Ammon's horn (tissue), 1 donor: ENCODE results near the gene EPN1.
"Not testable (repeated sequence)": the region's sequence is repeated elsewhere in the genome, so short reads cannot be mapped to it uniquely, and the experiment has no call there.

Experiments
- DNase-seq: peaks from one replicate; pipeline ENCODE4 v3.0.0-alpha.2; 2016; ENCODE audit warnings: low spot score

The EPN1 gene

DNA sequence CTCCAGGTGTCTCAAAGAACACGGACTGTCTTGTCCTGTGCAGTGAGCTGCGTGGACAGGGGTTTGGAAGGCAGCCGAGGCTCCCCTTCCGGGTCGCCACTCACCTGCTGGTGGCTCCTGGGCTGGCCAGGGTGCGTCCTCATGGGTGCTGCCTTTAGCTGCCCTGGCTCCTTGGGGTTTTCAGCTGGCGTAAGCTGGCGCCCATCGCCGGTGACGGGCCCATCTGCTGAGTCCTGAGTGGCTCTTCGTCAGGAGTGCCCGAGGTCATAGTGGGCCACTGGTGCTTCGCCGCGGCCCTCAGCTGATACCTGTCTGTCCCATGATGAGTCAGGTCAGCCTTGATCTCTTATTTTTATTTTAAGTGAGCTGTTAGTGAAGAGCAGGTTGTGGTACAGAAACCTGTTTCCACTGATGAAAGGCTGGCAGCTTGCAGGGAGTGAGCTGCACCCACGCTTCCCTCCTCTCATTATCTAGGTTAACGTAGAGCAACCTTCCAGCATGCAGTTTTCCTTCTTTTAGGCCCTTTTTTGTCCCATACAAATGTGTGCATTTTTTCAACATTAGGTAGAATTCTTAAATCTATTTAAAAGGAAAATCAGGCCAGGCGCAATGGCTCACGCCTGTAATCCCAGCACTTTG is 18.4 kb downstream of the EPN1 start:
- DNase-seq: peak; percentile 54

DNA sequence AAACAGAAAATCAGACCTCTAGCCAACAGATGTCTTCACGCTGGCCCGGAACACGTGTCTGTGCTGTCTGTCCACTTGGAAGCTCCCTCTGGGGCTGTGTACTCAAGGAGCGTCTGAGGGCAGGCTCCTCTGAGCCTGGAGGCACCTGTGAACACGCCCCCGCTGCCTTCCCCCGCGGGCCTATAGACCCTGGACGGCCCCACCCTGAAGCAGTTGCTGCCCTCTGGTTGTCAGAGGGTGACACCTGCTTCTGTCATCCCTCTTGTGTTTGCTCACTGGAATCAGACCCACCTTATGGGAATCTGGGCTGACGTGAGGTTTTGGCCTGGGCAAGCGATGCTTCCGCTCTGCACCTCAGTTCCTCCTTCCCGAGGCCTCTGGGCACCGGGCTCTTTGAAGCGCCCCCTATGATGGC is 19.2 kb downstream of the EPN1 start:
- DNase-seq: no peak

DNA sequence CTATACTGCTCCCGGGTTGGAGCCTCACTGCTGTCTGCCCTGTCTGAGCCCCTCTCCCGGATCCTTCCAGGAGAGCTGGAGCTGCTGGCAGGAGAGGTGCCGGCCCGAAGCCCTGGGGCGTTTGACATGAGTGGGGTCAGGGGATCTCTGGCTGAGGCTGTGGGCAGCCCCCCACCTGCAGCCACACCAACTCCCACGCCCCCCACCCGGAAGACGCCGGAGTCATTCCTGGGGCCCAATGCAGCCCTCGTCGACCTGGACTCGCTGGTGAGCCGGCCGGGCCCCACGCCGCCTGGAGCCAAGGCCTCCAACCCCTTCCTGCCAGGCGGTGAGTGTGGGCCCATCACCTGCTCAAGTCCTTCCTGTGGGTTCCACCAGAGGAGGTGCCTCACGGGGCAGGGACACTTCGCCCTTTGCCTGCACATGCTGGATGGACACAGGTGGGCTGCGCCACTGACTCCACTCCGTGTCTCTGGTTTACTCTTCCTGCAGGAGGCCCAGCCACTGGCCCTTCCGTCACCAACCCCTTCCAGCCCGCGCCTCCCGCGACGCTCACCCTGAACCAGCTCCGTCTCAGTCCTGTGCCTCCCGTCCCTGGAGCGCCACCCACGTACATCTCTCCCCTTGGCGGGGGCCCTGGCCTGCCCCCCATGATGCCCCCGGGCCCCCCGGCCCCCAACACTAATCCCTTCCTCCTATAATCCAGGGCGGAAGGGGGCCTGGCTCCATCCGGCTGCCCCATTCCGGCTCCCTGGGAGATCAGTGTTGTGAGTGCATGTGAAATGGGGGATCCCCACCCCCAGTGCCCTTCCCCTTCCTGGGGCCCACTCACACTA is 19.8 kb downstream of the EPN1 start:
- no peak for DNase-seq

DNA sequence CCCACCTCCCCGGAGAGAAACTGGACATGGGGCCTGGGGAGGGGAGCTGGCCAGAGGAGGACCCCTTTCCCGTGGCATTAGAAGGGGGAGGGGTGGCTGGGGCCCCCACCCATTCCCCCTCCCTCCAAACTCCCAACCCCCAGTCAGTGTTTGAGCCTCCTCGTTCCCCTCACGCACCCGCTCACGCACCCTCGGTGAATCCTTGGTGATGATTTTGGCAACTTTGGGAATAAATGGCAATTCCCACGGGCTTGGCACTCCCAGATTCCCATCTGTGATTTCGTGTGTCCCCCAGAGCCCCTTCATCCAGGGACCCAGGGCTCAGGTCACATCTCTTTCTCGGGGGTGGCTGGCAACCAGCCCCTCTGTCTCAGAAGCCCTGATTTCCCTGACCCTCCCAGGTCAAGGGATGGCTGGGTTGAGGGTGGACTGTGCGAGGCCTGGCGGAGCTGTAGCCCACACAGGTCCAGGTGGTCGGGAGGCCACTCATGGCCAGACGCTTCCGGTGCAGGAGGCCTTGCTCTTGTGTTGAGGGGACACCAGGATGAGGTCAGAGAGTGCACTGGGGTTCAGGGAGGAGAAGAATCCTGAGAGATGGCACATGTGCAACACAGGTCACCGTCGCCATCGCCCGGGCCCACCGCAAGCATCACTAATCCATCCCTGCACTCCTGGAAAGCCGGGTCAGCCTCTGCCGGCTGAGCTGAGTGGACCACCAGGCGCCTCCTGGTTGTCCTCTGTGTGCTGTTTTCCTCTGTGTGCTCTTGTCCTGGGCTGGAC is 20.7 kb downstream of the EPN1 start:
- DNase-seq: no peak

DNA sequence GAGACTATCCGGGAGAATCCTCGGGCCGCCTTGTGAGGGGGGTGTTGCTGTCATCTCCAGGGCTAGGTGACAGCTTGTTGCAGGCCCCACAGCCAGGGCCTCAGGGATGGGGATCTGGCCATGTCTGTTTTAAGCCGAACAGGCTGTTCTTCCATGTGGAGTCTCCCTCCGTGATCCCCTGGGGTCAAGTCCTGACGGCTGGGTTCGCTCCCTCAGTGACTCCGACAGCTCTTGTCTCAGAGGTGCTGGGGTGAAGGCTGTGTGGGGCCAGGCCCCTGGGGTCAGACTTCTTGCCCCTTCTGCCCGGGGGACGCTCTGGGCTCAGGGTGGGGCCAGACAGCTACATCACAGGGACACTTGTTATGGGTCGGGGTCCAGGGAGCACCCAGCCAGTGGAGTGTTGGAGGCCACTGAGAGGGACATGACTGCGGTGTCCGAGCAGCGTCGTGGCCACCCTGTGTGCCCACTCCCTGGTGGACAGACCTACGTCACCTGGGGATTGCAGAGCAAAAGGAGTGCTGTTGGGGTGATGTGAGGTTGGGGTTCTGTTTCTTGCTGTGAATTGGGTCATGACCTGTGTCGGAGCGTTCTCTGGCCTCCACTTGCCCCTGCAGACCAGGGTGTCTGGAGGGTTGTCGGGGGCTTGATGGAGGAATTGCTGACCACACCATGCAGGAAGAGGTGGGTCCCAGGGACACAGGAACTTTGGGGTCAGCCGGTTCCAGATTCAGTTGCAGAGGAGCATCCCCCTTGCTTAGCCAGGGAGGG is 21.5 kb downstream of the EPN1 start:
- DNase-seq: no peak

DNA sequence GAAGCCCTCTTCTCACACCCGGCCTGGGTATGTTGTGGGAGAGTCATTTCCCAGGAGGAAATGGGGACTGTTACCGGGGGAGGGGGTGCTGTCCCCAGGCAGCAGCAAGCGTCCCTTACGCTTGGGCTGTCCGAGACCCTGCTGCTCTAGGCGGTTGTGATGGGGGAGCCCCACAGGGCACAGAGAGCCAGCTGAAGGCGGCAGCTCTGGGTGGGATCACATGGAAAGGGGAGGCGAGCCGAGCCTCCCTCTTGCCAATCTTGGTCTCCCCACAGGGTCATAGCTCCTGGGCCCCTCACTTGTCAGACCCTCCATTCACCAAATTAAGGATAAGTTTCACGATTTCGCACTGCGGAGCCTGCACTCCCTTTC is 22.0 kb downstream of the EPN1 start:
- DNase-seq: no peak

DNA sequence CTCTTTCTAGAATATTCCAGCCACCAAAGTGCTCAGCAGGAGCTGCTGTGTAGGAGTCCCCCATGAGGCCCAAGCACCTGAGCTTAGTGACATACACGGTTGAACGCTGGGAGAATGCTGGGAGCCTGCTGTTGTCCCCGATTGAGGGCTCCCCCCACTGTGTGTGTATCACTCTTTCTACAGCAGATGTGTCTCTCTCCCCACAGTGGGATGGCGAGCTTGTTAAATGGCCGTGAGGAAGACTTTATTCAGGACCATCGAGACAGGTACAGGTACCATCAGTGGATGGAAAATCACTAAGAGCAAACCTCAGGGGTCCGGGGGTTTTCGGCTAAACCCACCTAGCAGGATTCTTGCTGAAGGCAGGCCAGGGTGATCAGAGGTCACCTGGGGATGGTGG is 22.7 kb downstream of the EPN1 start:
- DNase-seq: no peak

DNA sequence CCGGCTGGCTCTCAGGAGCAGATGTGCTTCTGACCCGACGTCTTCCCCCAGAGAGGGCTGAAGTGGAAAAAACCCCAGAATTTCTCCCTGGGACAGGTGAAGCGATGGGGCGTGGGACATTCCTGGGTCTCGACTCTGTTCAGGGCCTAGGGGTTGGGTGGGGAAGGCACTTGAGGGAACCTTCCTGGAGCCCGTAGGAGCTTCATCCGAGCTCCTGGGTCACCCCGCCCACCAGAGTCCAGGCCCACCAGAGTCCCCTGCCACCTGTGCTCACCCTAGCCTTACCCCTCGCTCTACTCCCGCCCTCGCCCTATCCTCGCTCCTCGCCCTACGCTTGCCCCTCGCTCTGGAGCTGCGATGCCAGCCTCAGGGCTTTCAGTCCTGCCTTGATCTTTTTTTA is 23.2 kb downstream of the EPN1 start:
- DNase-seq: no peak

DNA sequence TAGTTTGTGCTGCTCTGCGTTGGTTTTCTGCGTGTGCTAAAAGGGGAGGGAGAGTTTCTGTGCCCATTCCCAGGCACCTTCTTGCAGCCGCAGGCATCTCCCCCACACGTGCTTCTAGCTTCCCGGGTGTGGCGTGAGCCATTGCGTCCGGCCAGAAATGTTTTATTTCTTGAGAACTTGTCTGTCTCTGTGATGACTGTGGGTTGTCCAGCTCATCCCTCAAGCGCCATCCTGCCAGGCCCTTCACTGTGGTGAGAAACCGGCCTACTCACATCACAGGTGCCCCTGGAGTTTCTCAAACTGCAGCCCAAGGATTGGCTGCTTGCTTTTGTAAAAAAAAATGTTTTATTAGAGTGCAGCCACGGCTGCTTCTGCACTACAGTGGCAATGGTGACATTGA is 24.2 kb downstream of the EPN1 start:
- no peak for DNase-seq

DNA sequence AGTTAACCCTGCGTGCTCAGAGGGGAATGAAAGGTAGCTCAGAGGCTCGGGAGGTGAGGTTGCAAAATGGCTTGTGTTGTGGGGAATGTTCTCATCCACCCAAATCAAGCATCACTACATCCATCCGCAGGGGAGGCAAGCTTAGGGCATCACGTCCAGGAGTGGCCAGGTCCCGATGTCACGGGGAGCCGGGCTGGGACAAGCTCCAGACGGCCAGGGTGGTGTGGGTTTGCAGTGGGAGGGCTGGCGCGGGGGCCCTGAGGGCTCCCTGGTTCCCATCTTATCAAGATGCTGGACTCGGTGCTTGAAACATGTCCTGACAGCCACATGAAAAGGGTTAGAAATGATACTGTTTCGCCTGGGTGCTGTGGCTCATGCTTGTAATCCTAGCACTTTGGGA is 25.8 kb downstream of the EPN1 start:
- DNase-seq: no peak

DNA sequence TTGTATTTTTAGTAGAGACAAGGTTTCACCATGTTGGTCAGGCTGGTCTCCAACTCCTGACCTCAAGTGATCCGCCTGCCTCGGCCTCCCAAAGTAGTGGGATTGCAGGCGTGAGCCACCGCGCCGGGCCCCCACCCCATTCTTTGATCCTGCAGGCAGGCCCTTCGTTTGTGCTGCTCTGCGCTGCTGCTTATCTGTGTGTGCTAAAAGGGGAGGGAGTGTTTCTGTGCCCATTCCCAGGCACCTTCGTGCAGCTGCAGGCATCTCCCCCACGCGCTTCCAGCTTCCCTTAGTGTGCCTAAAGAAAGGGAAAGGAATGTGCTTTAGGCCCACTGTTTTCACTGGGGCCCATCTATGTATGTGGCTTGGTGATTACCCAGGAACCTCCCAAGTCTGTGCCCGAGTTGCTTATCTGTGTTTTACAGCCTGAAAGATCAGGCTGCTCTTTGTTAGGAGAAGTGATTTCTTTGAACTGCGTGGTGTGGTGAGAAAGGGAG is 27.2 kb downstream of the EPN1 start:
- DNase-seq: no peak

DNA sequence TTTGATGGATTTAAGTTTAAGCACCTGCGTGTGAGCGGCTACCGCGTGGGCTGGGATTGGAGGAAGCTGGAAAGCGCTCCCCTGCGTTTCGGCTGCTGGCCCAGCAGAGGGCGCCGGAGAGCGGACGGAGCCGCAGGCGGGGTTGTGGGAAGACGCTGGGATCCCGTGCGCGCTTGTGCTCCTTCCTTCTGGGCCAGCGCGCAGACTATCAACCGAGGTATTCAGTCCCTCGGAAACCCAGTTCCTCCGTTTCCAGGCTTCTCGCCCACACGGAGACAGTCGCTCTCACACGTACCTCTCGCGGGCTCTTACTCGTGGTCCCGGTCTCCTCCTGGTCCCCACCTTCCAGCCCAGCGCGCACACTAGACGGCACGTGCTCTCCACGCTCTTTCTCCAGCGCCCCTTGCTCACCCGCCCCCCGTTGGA is 28.8 kb downstream of the EPN1 start:
- DNase-seq: peak; percentile 24

DNA sequence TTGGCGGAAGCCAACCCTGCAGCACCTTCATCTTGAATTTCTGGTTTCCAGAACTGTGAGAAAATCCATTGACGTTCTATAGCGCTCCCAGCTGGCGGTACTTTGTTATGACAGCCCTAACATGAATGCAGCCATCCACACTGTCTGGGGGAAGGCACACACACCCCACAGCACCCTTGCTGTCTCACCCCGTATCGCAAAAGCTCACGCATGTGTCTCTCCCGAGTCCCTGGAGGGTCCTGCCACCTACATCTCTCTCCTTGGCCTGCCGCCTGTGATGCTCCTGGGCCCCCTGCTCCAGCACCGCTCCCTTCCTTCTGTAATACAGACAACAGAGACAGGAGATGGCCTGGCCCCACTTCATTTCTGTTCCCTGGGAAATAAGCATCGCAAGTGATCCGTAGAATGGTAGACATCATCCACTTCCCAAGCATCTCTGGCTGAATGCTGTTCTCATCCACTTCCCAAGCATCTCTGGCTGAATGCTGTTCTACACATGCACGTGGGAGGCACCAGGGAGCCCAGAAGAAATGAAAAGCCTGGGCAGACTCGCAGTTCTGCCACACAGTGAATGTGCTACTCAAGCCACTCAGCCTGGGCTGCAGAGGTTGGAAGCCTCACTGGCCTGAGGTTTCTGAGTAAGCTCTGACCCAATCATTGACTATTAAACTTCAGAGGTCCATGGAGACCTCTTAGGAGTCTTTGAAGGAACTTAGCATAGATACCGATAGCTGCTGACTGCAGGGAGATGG is 29.6 kb downstream of the EPN1 start:
- no peak for DNase-seq

DNA sequence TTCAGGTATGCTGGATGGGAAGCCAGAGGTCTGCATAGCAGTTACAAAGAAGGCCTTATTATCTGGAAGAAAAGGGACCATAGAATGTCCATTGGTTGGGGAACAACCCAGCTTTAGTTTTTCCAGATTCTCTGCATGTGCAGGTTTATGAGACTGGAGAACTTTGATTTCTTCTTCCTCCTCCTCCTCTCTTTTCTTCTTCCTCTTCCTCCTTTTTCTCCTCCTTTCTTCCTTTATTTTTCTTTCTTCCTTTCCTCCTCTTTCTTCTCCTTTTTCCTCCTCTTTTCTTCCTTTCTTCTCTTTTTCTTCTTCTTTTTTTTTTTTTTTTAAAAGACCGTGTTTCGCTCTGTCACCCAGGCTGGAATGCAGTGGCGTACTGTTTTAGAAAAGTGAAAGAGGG is 30.9 kb downstream of the EPN1 start:
- DNase-seq: no peak

DNA sequence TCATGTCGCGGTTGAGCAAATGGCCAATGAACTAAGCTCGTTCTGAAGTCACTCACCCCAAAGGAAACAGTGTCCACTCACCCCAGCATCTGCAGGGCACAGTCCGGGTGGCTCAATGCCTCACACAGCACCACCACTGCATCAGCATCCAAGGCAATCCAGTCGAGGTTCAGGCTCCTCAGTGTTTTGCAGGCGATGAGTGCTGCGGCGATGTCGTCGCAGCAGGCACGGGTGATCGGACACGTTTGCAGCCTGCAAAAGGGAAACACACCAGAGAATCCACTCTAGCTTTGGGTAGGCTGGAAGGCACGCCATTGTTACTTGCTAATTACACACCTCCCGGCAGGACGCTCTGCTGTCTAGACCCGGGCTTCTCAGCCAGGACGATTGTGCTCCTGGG is 36.7 kb downstream of the EPN1 start:
- DNase-seq: no peak

DNA sequence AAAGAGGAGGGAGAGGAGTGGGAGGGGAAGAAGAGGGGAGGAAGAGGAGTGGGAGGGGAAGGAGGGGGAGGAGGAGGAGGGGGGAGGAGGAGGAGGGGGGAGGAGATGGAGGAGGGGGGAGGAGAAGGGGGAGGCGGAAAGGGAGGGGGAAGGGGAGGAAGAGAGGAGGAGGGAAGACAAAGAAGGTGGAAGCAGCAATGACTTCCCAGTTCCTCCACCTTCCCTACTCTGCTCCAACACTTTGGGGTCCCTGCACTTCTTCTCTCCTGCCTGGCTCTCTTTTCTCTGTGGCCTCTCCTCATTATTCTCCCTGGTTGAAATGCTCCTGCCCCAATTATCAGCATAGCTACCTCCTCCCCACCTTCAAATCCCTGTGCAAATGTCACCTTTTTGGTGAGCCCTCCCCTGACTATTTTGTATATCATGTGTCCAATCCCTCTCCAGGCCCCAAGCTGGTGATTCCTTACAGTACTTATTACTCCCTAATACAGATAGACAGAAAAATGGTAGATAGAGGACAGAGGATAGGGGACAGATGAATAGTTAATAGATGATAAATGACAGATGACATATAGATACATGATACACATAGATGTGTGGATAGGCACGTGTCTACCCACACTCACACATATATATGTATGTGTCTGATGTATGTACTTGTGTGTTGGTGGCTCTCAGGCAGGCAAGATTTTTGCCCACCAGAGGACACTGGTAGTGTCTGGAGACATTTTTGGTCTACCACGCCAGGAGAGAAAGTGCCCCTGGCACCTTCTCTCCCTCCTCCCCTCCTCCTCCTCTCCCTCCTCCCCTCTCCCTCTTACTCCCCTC is 38.0 kb downstream of the EPN1 start:
- DNase-seq: no peak

DNA sequence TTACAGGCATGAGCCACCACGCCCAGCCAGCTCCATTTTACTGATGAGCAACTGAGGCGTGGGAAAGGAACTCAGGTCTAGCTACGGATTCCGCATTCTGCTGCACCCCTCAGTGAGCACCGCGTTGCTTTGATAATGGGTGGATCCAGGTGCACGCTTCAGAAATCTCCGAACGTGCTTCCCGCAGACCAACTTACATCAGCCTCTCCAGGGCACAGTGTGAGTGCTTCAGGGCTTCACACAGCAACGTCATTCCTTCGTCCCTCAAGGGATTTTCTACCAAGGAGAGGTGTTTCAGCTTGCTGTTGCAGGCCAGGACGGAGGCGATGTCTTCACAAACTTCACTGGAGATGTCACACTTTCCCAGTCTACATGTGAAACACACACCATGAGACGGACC is 41.5 kb downstream of the EPN1 start:
- DNase-seq: no peak

DNA sequence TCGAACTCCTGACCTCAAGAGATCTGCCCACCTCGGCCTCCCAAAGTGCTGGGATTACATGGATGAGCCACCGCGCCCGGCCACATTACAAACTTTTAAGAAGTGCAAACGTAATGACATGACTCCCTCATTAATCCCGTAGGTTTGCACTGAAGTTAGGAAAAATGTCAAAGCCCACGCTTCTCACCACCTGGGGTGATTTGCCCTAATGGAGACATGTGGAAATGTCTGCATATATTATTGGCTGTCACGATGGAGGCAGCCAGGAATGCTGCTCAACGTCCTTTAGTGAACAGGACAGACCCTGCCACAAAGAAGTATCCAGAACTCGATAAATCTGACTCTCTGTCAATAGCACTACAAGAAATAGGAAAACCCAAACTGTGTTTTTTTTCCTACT is 42.2 kb downstream of the EPN1 start:
- DNase-seq: no peak

DNA sequence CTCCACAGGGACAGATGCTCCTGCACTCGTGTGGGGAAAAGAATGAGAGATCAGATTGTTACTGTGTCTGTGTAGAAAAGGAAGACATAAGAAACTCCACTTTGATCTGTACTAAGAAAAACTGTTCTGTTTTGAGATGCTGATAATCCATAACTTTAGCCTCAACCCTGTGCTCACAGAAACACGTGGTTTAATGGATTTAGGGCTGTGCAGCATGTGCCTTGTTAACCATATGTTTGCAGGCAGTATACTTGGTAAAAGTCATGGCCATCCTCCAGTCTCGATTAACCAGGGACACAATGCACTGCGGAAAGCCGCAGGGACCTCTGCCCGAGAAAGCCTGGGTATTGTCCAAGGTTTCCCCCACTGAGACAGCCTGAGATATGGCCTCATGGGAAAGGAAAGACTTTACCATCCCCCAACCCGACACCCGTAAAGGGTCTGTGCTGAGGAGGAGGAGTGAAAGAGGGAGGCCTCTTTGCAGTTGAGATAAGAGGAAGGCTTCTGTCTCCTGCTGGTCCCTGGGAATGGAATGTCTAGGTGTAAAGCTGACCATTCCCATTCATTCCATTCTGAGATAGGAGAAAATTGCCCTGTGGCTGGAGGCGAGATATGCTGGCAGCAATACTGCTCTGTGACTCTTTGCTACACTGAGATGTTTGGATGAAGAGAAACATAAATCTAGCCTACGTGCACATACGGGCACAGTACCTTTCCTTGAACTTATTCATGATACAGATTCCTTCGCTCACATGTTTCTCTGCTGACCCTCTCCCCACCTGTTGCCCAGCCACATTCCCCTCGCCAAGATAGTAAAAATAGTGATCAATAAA is 43.1 kb downstream of the EPN1 start:
- not testable (repeated sequence) for DNase-seq
